MM.1S (cell line): ENCODE results near the gene UPP2.

Experiments
- DNase-seq: peaks from one replicate; pipeline ENCODE4 v3.0.0-alpha.2; 2015
- H2AFZ ChIP-seq: fragments of 300-600 bp; sonication (generic); 2 replicates; pipeline ENCODE4 v1.6.0; 2016; ENCODE audit warnings: antibody characterized with exemption, low read length
- H3F3A ChIP-seq: fragments of 300-600 bp; sonication (generic); 2 replicates; pipeline ENCODE4 v1.6.1; 2016; ENCODE audit warnings: mild to moderate bottlenecking, antibody characterized with exemption, low read length, moderate library complexity, mixed read lengths; ENCODE audit not compliant: insufficient read depth
- H3K27ac ChIP-seq: fragments of 300-600 bp; sonication (generic); 2 replicates; pipeline ENCODE4 v1.5.1; 2016; ENCODE audit warnings: mild to moderate bottlenecking, low read length
- H3K27me3 ChIP-seq: fragments of 300-600 bp; sonication (generic); replicated peaks from 2 replicates; pipeline ENCODE4 v1.6.0; 2016; ENCODE audit warnings: low read length; ENCODE audit not compliant: insufficient read depth
- H3K36me3 ChIP-seq: fragments of 300-600 bp; sonication (generic); replicated peaks from 2 replicates; pipeline ENCODE4 v1.6.1; 2016; ENCODE audit warnings: mild to moderate bottlenecking, low read length, mixed read lengths; ENCODE audit not compliant: insufficient read depth
- H3K4me1 ChIP-seq: fragments of 300-600 bp; sonication (generic); 2 replicates; pipeline ENCODE4 v1.6.1; 2016; ENCODE audit warnings: low read length, mixed read lengths
- H3K4me2 ChIP-seq: fragments of 300-600 bp; sonication (generic); 2 replicates; pipeline ENCODE4 v1.6.0; 2016; ENCODE audit warnings: low read depth, low read length
- H3K4me3 ChIP-seq: fragments of 300-600 bp; sonication (generic); 2 replicates; pipeline ENCODE4 v1.5.1; 2016; ENCODE audit warnings: low read length, mixed read lengths
- H3K79me2 ChIP-seq: fragments of 300-600 bp; sonication (generic); 2 replicates; pipeline ENCODE4 v1.6.1; 2016; ENCODE audit warnings: mixed run types, low read length, mixed read lengths
- H3K9ac ChIP-seq: fragments of 300-600 bp; sonication (generic); 2 replicates; pipeline ENCODE4 v1.6.1; 2016; ENCODE audit warnings: low read length, mixed read lengths
- H3K9me2 ChIP-seq: fragments of 300-600 bp; sonication (generic); replicated peaks from 2 replicates; pipeline ENCODE4 v1.6.1; 2016; ENCODE audit warnings: mild to moderate bottlenecking, low read length, mixed read lengths; ENCODE audit not compliant: insufficient read depth
- H3K9me3 ChIP-seq: fragments of 300-600 bp; sonication (generic); replicated peaks from 2 replicates; pipeline ENCODE4 v1.6.1; 2016; ENCODE audit warnings: mild to moderate bottlenecking, low read length, mixed read lengths; ENCODE audit not compliant: insufficient read depth
- H4K20me1 ChIP-seq: fragments of 300-600 bp; sonication (generic); 2 replicates; pipeline ENCODE4 v1.6.1; 2016; ENCODE audit warnings: mild to moderate bottlenecking, low read length, moderate library complexity, mixed read lengths; ENCODE audit not compliant: insufficient read depth
- CTCF ChIP-seq: fragments of 300-600 bp; sonication (generic); IDR thresholded peaks from 2 replicates; pipeline ENCODE4 v1.5.1; 2016; ENCODE audit warnings: antibody characterized with exemption, low read length, mixed read lengths
- EZH2 ChIP-seq: fragments of 300-600 bp; sonication (generic); optimal IDR thresholded peaks from 2 replicates; pipeline ENCODE3; 2017; ENCODE audit warnings: low read depth, mild to moderate bottlenecking, antibody characterized with exemption, low read length, mixed read lengths
- EZH2phosphoT487 ChIP-seq: fragments of 300-600 bp; sonication (generic); IDR thresholded peaks from 2 replicates; pipeline ENCODE4 v1.6.1; 2018; ENCODE audit warnings: antibody characterized with exemption, low read length

Gene UPP2

GRCh38 chr2:158174495-158174894 lies 72.8 kb downstream of the UPP2 start:
- Histone ChIP-seq H4K20me1 (no peaks in the 10 kb centered on the region), H3F3A (no peaks in the 10 kb centered on the region), H3K4me1 (no peaks in the 10 kb centered on the region), H3K27ac (no peak overlapping the region), H2AFZ (no peak overlapping the region), H3K4me2 (no peak overlapping the region), H3K9me3 (no peaks in the 10 kb centered on the region), H3K79me2 (no peaks in the 10 kb centered on the region), H3K9me2 (no peaks in the 10 kb centered on the region), H3K27me3 (no peaks in the 10 kb centered on the region), H3K9ac (no peak overlapping the region), H3K4me3 (no peak overlapping the region), H3K36me3 (no peaks in the 10 kb centered on the region)
- TF ChIP-seq CTCF (no peak), EZH2 (no peak)
- no peak for DNase-seq

- H3K79me2 ChIP-seq, result no peaks in the 10 kb centered on the region
- TF ChIP-seq CTCF (no peak), EZH2 (no peak), EZH2phosphoT487 (no peak)
- H3K9me2 ChIP-seq, result no peaks in the 10 kb centered on the region
- H4K20me1 ChIP-seq, result no peaks in the 10 kb centered on the region
- no peak overlapping the region for H2AFZ ChIP-seq
- no peak overlapping the region for H3K27ac ChIP-seq
- no peak overlapping the region for H3K9ac ChIP-seq
- no peaks in the 10 kb centered on the region for H3F3A ChIP-seq
- H3K36me3 ChIP-seq, result no peaks in the 10 kb centered on the region
- no peak for DNase-seq
- H3K9me3 ChIP-seq, result no peaks in the 10 kb centered on the region
- H3K4me3 ChIP-seq, result no peak overlapping the region
- H3K27me3 ChIP-seq, result no peaks in the 10 kb centered on the region
- no peak overlapping the region for H3K4me2 ChIP-seq
- H3K4me1 ChIP-seq, result no peaks in the 10 kb centered on the region
These were observed 73.3 kb downstream of the UPP2 start for GRCh38 chr2:158174956-158175355.

GRCh38 chr2:158178646-158179045 lies 77.0 kb downstream of the UPP2 start:
- no peak overlapping the region for H3K9ac ChIP-seq
- H4K20me1 ChIP-seq, result no peaks in the 10 kb centered on the region
- no peaks in the 10 kb centered on the region for H3K79me2 ChIP-seq
- no peak for TF ChIP-seq EZH2phosphoT487
- no peak for TF ChIP-seq EZH2
- TF ChIP-seq CTCF, result no peak
- H3K27me3 ChIP-seq, result no peaks in the 10 kb centered on the region
- H2AFZ ChIP-seq, result no peak overlapping the region
- H3F3A ChIP-seq, result no peaks in the 10 kb centered on the region
- no peaks in the 10 kb centered on the region for H3K4me1 ChIP-seq
- H3K4me2 ChIP-seq, result no peak overlapping the region
- no peak overlapping the region for H3K4me3 ChIP-seq
- no peaks in the 10 kb centered on the region for H3K36me3 ChIP-seq
- H3K9me3 ChIP-seq, result no peaks in the 10 kb centered on the region
- DNase-seq, result no peak
- H3K27ac ChIP-seq, result no peak overlapping the region
- H3K9me2 ChIP-seq, result no peaks in the 10 kb centered on the region

GRCh38 chr2:158179660-158180059 lies 78.0 kb downstream of the UPP2 start:
- no peaks in the 10 kb centered on the region for H3F3A ChIP-seq
- H3K27me3 ChIP-seq, result no peaks in the 10 kb centered on the region
- H4K20me1 ChIP-seq, result no peaks in the 10 kb centered on the region
- no peak overlapping the region for H3K4me3 ChIP-seq
- H3K4me2 ChIP-seq, result no peak overlapping the region
- no peaks in the 10 kb centered on the region for H3K36me3 ChIP-seq
- peak; percentile 25 for TF ChIP-seq CTCF
- no peak for TF ChIP-seq EZH2
- H3K9me2 ChIP-seq, result no peaks in the 10 kb centered on the region
- H3K9me3 ChIP-seq, result no peaks in the 10 kb centered on the region
- no peak for DNase-seq
- no peaks in the 10 kb centered on the region for H3K79me2 ChIP-seq
- no peak overlapping the region for H3K27ac ChIP-seq
- no peaks in the 10 kb centered on the region for H3K4me1 ChIP-seq
- H3K9ac ChIP-seq, result no peak overlapping the region
- no peak overlapping the region for H2AFZ ChIP-seq
